Posterior vena cava (tissue), 2 donors: ENCODE data around the gene ST8SIA6. TPM values are rescaled to one million over a fixed set of nuclear protein-coding genes. Genes with fewer than 3 reads are reported as not detected.
"Not testable (repeated sequence)": the region's sequence is repeated elsewhere in the genome, so short reads cannot be mapped to it uniquely, and the experiment has no call there.

Experiments
- DNase-seq: peaks from one replicate; pipeline ENCODE4 v3.0.0-alpha.2; 2020; ENCODE audit warnings: low spot score
- intact Hi-C, 2 donors: fragments of 100-400 bp; cut with DNase I; formaldehyde crosslinking; loops; one replicate each; pipeline versions ENCODE4 v1.14.1 to v1.14.2; 2022 to 2023
- total RNA-seq, 2 donors: library from RNA; stranded (reverse); fragmentation: NEBNext Ultra II Directional; extraction: Animal tissue kit (Norgen Biotek cat#: 25700); gene quantifications; one replicate each; pipeline ENCODE4 v1.2.1, GENCODE V29; 2021
- donor health status: DM: yes; HTN: yes; CAD: no.
- donor health status: DM: yes; HTN: yes; CAD: no.

ST8SIA6 gene
- total RNA-seq, 2 donors from 2014 or later: 3.1 to 4.5 TPM

GRCh38 chr10:17465328-17466125, 11.1 kb upstream of the ST8SIA6 start:
- intact Hi-C loops: no loop called here

GRCh38 chr10:17464545-17464944, 10.2 kb upstream of the ST8SIA6 start:
- no peak for DNase-seq
- intact Hi-C loops: no loop called here

More at GRCh38 chr10:17465328-17466125, 11.1 kb upstream of the ST8SIA6 start:
- DNase-seq: no peak

GRCh38 chr10:17460756-17461155, 6.4 kb upstream of the ST8SIA6 start:
- intact Hi-C loops: no loop called here
- DNase-seq: no peak

GRCh38 chr10:17457083-17457482, 2.7 kb upstream of the ST8SIA6 start:
- no peak for DNase-seq
- intact Hi-C loops: no loop called here

- intact Hi-C loops: no loop called here
- DNase-seq: no peak
These were observed 1.7 kb upstream of the ST8SIA6 start for GRCh38 chr10:17456032-17456548.

- no peak for DNase-seq
- intact Hi-C loops: no loop called here
These were observed 673 bp upstream of the ST8SIA6 start for GRCh38 chr10:17455015-17455520.

GRCh38 chr10:17453373-17454091, 863 bp downstream of the ST8SIA6 start:
- intact Hi-C loops: no loop called here
- DNase-seq: no peak

- intact Hi-C loops: no loop called here
These were observed 1.4 kb downstream of the ST8SIA6 start for GRCh38 chr10:17453035-17453372.

GRCh38 chr10:17452060-17452841, 2.1 kb downstream of the ST8SIA6 start:
- DNase-seq: no peak
- intact Hi-C loops: no loop called here

More at GRCh38 chr10:17453035-17453372, 1.4 kb downstream of the ST8SIA6 start:
- no peak for DNase-seq

GRCh38 chr10:17450024-17450423, 4.4 kb downstream of the ST8SIA6 start:
- intact Hi-C loops: no loop called here
- no peak for DNase-seq

GRCh38 chr10:17445400-17445998, 8.9 kb downstream of the ST8SIA6 start:
- intact Hi-C loops: no loop called here
- no peak for DNase-seq

GRCh38 chr10:17444388-17444714, 10.0 kb downstream of the ST8SIA6 start:
- intact Hi-C loops: no loop called here
- DNase-seq: no peak

GRCh38 chr10:17443707-17444387, 10.5 kb downstream of the ST8SIA6 start:
- intact Hi-C loops: no loop called here
- DNase-seq: no peak

GRCh38 chr10:17438583-17438982, 15.8 kb downstream of the ST8SIA6 start:
- no peak for DNase-seq
- intact Hi-C loops: loop anchor here in 1 of 2 donors (10.0 kb wide), 1 partner anchor 604 kb away; no protein-coding TSS in a partner anchor

- not testable (repeated sequence) for DNase-seq
- intact Hi-C loops: loop anchor here in 1 of 2 donors (10.0 kb wide), 1 partner anchor 602 kb away; no protein-coding TSS in a partner anchor
These were observed 17.8 kb downstream of the ST8SIA6 start for GRCh38 chr10:17436578-17436977.

GRCh38 chr10:17435953-17436352, 18.4 kb downstream of the ST8SIA6 start:
- intact Hi-C loops: loop anchor here in 1 of 2 donors (10.0 kb wide), 1 partner anchor 601 kb away; no protein-coding TSS in a partner anchor

GRCh38 chr10:17435187-17435586, 19.2 kb downstream of the ST8SIA6 start:
- DNase-seq: no peak
- intact Hi-C loops: loop anchor here in 1 of 2 donors (10.0 kb wide), 1 partner anchor 600 kb away; no protein-coding TSS in a partner anchor

More at GRCh38 chr10:17435953-17436352, 18.4 kb downstream of the ST8SIA6 start:
- no peak for DNase-seq

GRCh38 chr10:17432723-17433122, 21.7 kb downstream of the ST8SIA6 start:
- intact Hi-C loops: loop anchor here in 1 of 2 donors (10.0 kb wide), 1 partner anchor 598 kb away; no protein-coding TSS in a partner anchor
- DNase-seq: no peak
